Limb (tissue), 2 donors: ENCODE measurements around the gene RANBP9.

Experiments
- DNase-seq, 2 donors: peaks; one replicate each; pipeline ENCODE4 v3.0.0-alpha.2; 2016; ENCODE audit errors: extremely low spot score in 2 of 2

Gene RANBP9

GRCh38 chr6:13654496-13654895, 57.1 kb downstream of the RANBP9 start:
- DNase-seq, result no peak

GRCh38 chr6:13653296-13653695, 58.3 kb downstream of the RANBP9 start:
- DNase-seq, result no peak

GRCh38 chr6:13649393-13649792, 62.2 kb downstream of the RANBP9 start:
- no peak for DNase-seq

GRCh38 chr6:13648850-13649249, 62.8 kb downstream of the RANBP9 start:
- no peak for DNase-seq

- DNase-seq, result no peak
Observed at GRCh38 chr6:13643125-13643524, 68.5 kb downstream of the RANBP9 start.

- DNase-seq, result no peak
Observed at GRCh38 chr6:13641315-13641714, 70.3 kb downstream of the RANBP9 start.

GRCh38 chr6:13638626-13639025, 73.0 kb downstream of the RANBP9 start:
- no peak for DNase-seq

- DNase-seq, result no peak
Observed at GRCh38 chr6:13638014-13638413, 73.6 kb downstream of the RANBP9 start.

GRCh38 chr6:13635948-13636658, 75.5 kb downstream of the RANBP9 start:
- DNase-seq, result no peak

GRCh38 chr6:13633343-13633742, 78.3 kb downstream of the RANBP9 start:
- no peak for DNase-seq

- DNase-seq, result no peak
Observed at GRCh38 chr6:13630499-13630898, 81.1 kb downstream of the RANBP9 start.

- no peak for DNase-seq
Observed at GRCh38 chr6:13629459-13630116, 82.0 kb downstream of the RANBP9 start.

- DNase-seq, result no peak
Observed at GRCh38 chr6:13624871-13625288, 86.8 kb downstream of the RANBP9 start.

- DNase-seq, result no peak
Observed at GRCh38 chr6:13617066-13617465, 94.6 kb downstream of the RANBP9 start.

- peak in 1 of 2 donors; percentile 6 for DNase-seq
Observed at GRCh38 chr6:13615792-13616120, 95.9 kb downstream of the RANBP9 start.

- peak; percentile 98 to 99 for DNase-seq
Observed at GRCh38 chr6:13614926-13615791, 96.5 kb downstream of the RANBP9 start, which contains the start of gene NOL7. Gene NOL7 (plus strand): TSS chr6:13615335. CDS start chr6:13615359, 24 bp downstream.

- DNase-seq, result peak; percentile 13 to 36
Observed at GRCh38 chr6:13614126-13614925, 97.3 kb downstream of the RANBP9 start.

GRCh38 chr6:13613029-13613594, 98.5 kb downstream of the RANBP9 start:
- DNase-seq, result no peak

- no peak for DNase-seq
Observed at GRCh38 chr6:13611715-13612114, 99.9 kb downstream of the RANBP9 start.

- no peak for DNase-seq
Observed at GRCh38 chr6:13605634-13606033, 106.0 kb downstream of the RANBP9 start.
